OCI-LY1 (cell line): Measurements from ENCODE around the gene NHSL2.

Experiments used
- CTCF ChIP-seq: fragments of 200-600 bp; sonication (generic), shearing (Covaris generic); IDR thresholded peaks from 2 replicates; pipeline ENCODE4 v1.5.1; 2017; ENCODE audit warnings: mild to moderate bottlenecking, antibody characterized with exemption, low read length, moderate library complexity, mixed read lengths
- EZH2 ChIP-seq: fragments of 200-600 bp; sonication (generic), shearing (Covaris generic); IDR thresholded peaks from 2 replicates; pipeline ENCODE4 v1.8.0; 2017; ENCODE audit warnings: borderline replicate concordance, mixed run types, mild to moderate bottlenecking, antibody characterized with exemption, low read length, moderate library complexity, mixed read lengths

GRCh38 chrX:72115380-72115779 is 204.7 kb downstream of the NHSL2 start:
- no peak for TF ChIP-seq CTCF
- TF ChIP-seq EZH2: no peak
